GM23338 (cell line): ENCODE data around the gene KCNK16. TPM values are rescaled to one million over a fixed set of nuclear protein-coding genes. Genes with fewer than 3 reads are reported as not detected.

Experiments
- ATAC-seq: fragments of 200-7000 bp; cut with Tn5 transposase; 3 replicates; pipeline ENCODE4 v1.9.1; 2020
- DNase-seq: peaks from one replicate; pipeline ENCODE4 v3.0.0-alpha.2; 2015; ENCODE audit warnings: low spot score
- H2AFZ ChIP-seq: fragments of 200-600 bp; sonication (generic); 2 replicates; pipeline ENCODE4 v1.8.0; 2016; ENCODE audit warnings: antibody characterized with exemption, mild to moderate bottlenecking, moderate library complexity
- H3F3A ChIP-seq: fragments of 200-600 bp; sonication (generic); replicated peaks from 2 replicates; pipeline ENCODE4 v1.8.0; 2017; ENCODE audit warnings: antibody characterized with exemption, mixed run types, low read depth
- H3K27ac ChIP-seq: fragments of 200-600 bp; sonication (generic); 2 replicates; pipeline ENCODE4 v1.6.1; 2016; ENCODE audit warnings: low read depth
- H3K27me3 ChIP-seq: fragments of 200-600 bp; sonication (generic); 2 replicates; pipeline ENCODE4 v1.8.0; 2016; ENCODE audit warnings: mild to moderate bottlenecking, mixed run types, moderate library complexity; ENCODE audit not compliant: insufficient read depth
- H3K36me3 ChIP-seq: fragments of 200-600 bp; sonication (generic); 2 replicates; pipeline ENCODE4 v1.8.0; 2016; ENCODE audit warnings: mild to moderate bottlenecking; ENCODE audit not compliant: insufficient read depth
- H3K4me1 ChIP-seq: fragments of 200-600 bp; sonication (generic); 2 replicates; pipeline ENCODE4 v1.8.0; 2016; ENCODE audit warnings: mild to moderate bottlenecking, moderate library complexity; ENCODE audit not compliant: insufficient read depth
- H3K4me2 ChIP-seq: fragments of 200-600 bp; sonication (generic); 2 replicates; pipeline ENCODE4 v1.7.1; 2017; ENCODE audit warnings: mixed run types
- H3K4me3 ChIP-seq: fragments of 200-600 bp; sonication (generic); 2 replicates; pipeline ENCODE4 v1.6.1; 2016; ENCODE audit warnings: mixed run types
- H3K79me2 ChIP-seq: fragments of 200-600 bp; sonication (generic); replicated peaks from 2 replicates; pipeline ENCODE4 v1.8.0; 2017; ENCODE audit warnings: mild to moderate bottlenecking; ENCODE audit not compliant: insufficient read depth
- H3K9me2 ChIP-seq: fragments of 200-600 bp; sonication (generic); 2 replicates; pipeline ENCODE4 v1.8.0; 2017; ENCODE audit not compliant: insufficient read depth
- H4K20me1 ChIP-seq: fragments of 200-600 bp; sonication (generic); replicated peaks from 2 replicates; pipeline ENCODE4 v1.8.0; 2017; ENCODE audit warnings: mild to moderate bottlenecking; ENCODE audit not compliant: insufficient read depth
- H3K27ac Mint-ChIP-seq: 2 replicates; pipeline ENCODE4 v1.8.0; 2020; ENCODE audit warnings: inconsistent platforms, mild to moderate bottlenecking, moderate library complexity, mixed read lengths
- H3K27me3 Mint-ChIP-seq: 3 replicates; pipeline ENCODE4 v1.8.0; 2022; ENCODE audit warnings: low read depth, mild to moderate bottlenecking, moderate library complexity, mixed read lengths, inconsistent platforms; ENCODE audit not compliant: insufficient read depth, poor library complexity
- H3K36me3 Mint-ChIP-seq: 3 replicates; pipeline ENCODE4 v1.8.0; 2021; ENCODE audit warnings: low read depth, mild to moderate bottlenecking, inconsistent platforms, moderate library complexity, mixed read lengths
- H3K4me1 Mint-ChIP-seq: 3 replicates; pipeline ENCODE4 v1.8.0; 2020; ENCODE audit warnings: mild to moderate bottlenecking, inconsistent platforms, mixed read lengths
- H3K4me3 Mint-ChIP-seq: 3 replicates; pipeline ENCODE4 v1.8.0; 2021; ENCODE audit warnings: moderate library complexity, mild to moderate bottlenecking, inconsistent platforms, mixed read lengths
- H3K9me3 Mint-ChIP-seq: 3 replicates; pipeline ENCODE4 v1.8.0; 2020; ENCODE audit warnings: moderate library complexity, mild to moderate bottlenecking, inconsistent platforms, mixed read lengths
- CREB1 ChIP-seq: fragments of 250-450 bp; sonication (Bioruptor Pico); IDR thresholded peaks from 2 replicates; pipeline ENCODE4 v1.5.0; 2020; ENCODE audit warnings: low read depth, mild to moderate bottlenecking, moderate library complexity
- CTCF ChIP-seq, 2 experiments: fragments of 200-600 bp in 1 of 2; sonication (generic) in 1 of 2; conservative IDR thresholded peaks; 2 replicates each; pipeline versions ENCODE4 v1.5.1 to v1.6.1; 2016 to 2017; ENCODE audit warnings: antibody characterized with exemption in 2 of 2, low read depth in 2 of 2, mild to moderate bottlenecking in 2 of 2, moderate library complexity in 1 of 2
- ETS1 ChIP-seq: IDR thresholded peaks from 2 replicates; pipeline ENCODE4 v1.6.1; 2016; ENCODE audit warnings: antibody characterized with exemption
- EZH2 ChIP-seq: fragments of 200-600 bp; sonication (generic); IDR thresholded peaks from one replicate; pipeline ENCODE4 v1.8.0; 2017; ENCODE audit warnings: antibody characterized with exemption, mild to moderate bottlenecking, low read depth; ENCODE audit not compliant: unreplicated experiment
- JUNB ChIP-seq: IDR thresholded peaks from one replicate; pipeline ENCODE4 v1.6.1; 2016; ENCODE audit warnings: antibody characterized with exemption; ENCODE audit not compliant: unreplicated experiment
- POLR2AphosphoS5 ChIP-seq: IDR thresholded peaks from 2 replicates; pipeline ENCODE4 v1.6.1; 2016; ENCODE audit warnings: antibody characterized with exemption, low read depth
- REST ChIP-seq: IDR thresholded peaks from one replicate; pipeline ENCODE4 v1.6.1; 2018; ENCODE audit warnings: antibody characterized with exemption; ENCODE audit not compliant: unreplicated experiment
- STAT1 ChIP-seq: IDR thresholded peaks from one replicate; pipeline ENCODE4 v1.6.1; 2016; ENCODE audit warnings: antibody characterized with exemption; ENCODE audit not compliant: unreplicated experiment
- ZNF114 ChIP-seq: fragments of 250-450 bp; sonication (Bioruptor Pico); IDR thresholded peaks from 2 replicates; pipeline ENCODE4 v1.5.0; 2020; ENCODE audit warnings: mild to moderate bottlenecking, moderate library complexity
- ZNF462 ChIP-seq: fragments of 250-450 bp; sonication (Bioruptor Pico); IDR thresholded peaks from 2 replicates; pipeline ENCODE4 v1.5.0; 2020; ENCODE audit warnings: mild to moderate bottlenecking, moderate library complexity
- polyA plus RNA-seq: library from polyadenylated mRNA; unstranded; fragments of >200 nt; fragmentation: Nextera tagmentation; extraction: Ambion mirVana; gene quantifications from 2 replicates; pipeline ENCODE4 v1.2.1, GENCODE V29; 2016
- total RNA-seq: library from RNA; depleted of rRNA; stranded (reverse); fragments of >200 nt; shearing (Covaris generic); gene quantifications from 2 replicates; pipeline ENCODE4 v1.2.3, GENCODE V29; 2014

KCNK16 gene
- total and polyA plus RNA-seq, 2 experiments from 2014 or later: not detected

DNA sequence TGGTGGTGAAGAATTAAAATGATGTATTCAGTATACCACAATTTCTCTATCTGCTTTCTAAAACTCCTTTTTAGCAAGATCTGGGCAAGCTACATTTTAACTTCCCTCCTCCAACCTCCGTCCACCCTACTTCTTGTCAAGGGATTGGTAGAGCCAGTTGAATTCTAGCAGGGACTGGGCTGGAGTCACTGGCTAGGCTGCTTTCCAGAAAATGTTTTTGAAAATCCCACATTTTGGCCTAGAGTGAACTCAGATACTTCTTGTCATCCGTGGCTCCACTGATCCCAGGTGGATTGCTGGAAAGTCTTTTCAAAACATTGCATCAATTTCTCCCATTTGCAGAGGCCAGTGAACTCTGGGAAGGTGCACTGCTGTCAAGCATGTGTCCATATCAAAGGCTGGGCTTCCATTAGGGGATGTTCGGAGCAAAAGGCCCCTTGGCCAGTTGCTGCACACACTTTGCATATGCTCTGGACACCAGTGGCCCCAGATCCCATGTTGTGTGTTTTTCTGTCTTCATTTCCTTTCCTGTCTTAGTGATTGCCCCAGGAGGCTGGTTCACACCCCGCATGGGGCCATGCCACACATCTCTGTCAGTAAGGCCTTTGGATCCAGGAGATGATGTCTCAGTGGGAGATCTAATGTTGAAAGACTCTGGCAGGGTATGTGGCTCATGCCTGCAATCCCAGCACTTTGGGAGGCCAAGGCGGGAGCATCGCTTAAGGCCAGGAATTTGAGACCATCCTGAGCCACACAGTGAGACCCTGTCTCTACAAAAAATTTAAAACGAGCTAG is 11.3 kb upstream of the KCNK16 start (continued):
- TF ChIP-seq ZNF462 (CRISPR knock-in tag) (no peak), STAT1 (no peak), ETS1 (no peak)

DNA sequence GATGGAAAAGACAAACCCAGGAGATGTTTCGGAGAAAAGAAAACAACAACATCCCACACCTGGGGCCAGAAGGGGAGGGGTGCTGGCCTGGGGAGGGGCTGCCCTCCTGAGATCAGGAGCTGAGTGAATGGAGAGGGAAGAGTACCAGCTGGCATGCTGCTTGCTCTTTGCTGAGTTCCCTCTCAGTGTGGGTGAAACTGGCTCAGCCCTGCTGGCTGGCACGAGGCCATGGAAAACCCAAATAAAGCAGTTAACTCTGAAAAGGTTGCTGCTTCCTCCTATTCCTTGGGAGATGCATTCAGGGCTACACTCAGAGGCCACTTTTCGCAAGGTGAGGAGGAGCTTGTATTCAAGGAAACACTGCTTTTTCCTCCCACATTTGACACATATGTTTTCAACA is 8.0 kb upstream of the KCNK16 start:
- Mint-ChIP-seq H3K36me3 (no peaks in the 10 kb centered on the region; the same call in 2 of the 3 replicates), H3K4me3 (no peak overlapping the region), H3K4me1 (no peaks in the 10 kb centered on the region; the same call in 2 of the 3 replicates), H3K9me3 (no peaks in the 10 kb centered on the region), H3K27me3 (peaks cover 5% of the 10 kb centered on the region), H3K27ac (no peak overlapping the region)
- Histone ChIP-seq H3F3A (no peaks in the 10 kb centered on the region), H3K9me2 (no peaks in the 10 kb centered on the region), H3K36me3 (no peaks in the 10 kb centered on the region), H3K4me2 (no peak overlapping the region), H3K79me2 (no peaks in the 10 kb centered on the region), H4K20me1 (no peaks in the 10 kb centered on the region), H3K27me3 (no peaks in the 10 kb centered on the region), H3K27ac (no peak overlapping the region), H2AFZ (no peak overlapping the region), H3K4me1 (no peaks in the 10 kb centered on the region), H3K4me3 (no peak overlapping the region)
- ATAC-seq: no peak
- DNase-seq: no peak
- TF ChIP-seq JUNB (no peak), POLR2AphosphoS5 (no peak), ZNF114 (CRISPR knock-in tag) (no peak), CREB1 (no peak), CTCF (conservative IDR thresholded peaks at IDR 0.05; ENCODE audit: low read depth in 2 of 2) (no peak), ETS1 (no peak), REST (no peak), EZH2 (no peak)
